Measurements from ENCODE around the gene KCNK1. TPM values are rescaled to one million over a fixed set of nuclear protein-coding genes. Genes with fewer than 3 reads are reported as not detected.

KCNK1 gene
- total RNA-seq, 2 donors from 2014 or later: 31.2 to 48.0 TPM

GRCh38 chr1:233707153-233707879, 93.4 kb downstream of the KCNK1 start:
- no peaks in the 10 kb centered on the region for H3K4me1 ChIP-seq
- intact Hi-C loops (cut with DNase I): no loop called here
- H3K9ac ChIP-seq (ENCODE audit: low read depth in 2 of 2, low read length in 2 of 2): no peak overlapping the region
- no peaks in the 10 kb centered on the region for H3K36me3 ChIP-seq
- peak; percentile 30 for DNase-seq
- H3K27me3 ChIP-seq: no peaks in the 10 kb centered on the region
- peak overlapping the region; percentile 8 for H3K27ac ChIP-seq
- H3K9me3 ChIP-seq: no peaks in the 10 kb centered on the region
- no peak for TF ChIP-seq CTCF (IDR thresholded peaks at IDR 0.05)
- H3K4me3 ChIP-seq: no peak overlapping the region

GRCh38 chr1:233707880-233708815, 94.2 kb downstream of the KCNK1 start:
- DNase-seq: no peak
- H3K4me3 ChIP-seq: no peak overlapping the region
- intact Hi-C loops (cut with DNase I): no loop called here
- H3K27me3 ChIP-seq: no peaks in the 10 kb centered on the region
- H3K9me3 ChIP-seq: no peaks in the 10 kb centered on the region
- H3K9ac ChIP-seq (ENCODE audit: low read depth in 2 of 2, low read length in 2 of 2): no peak overlapping the region
- no peak for TF ChIP-seq CTCF (IDR thresholded peaks at IDR 0.05)
- H3K4me1 ChIP-seq: no peaks in the 10 kb centered on the region
- no peaks in the 10 kb centered on the region for H3K36me3 ChIP-seq
- H3K27ac ChIP-seq: no peak overlapping the region

- Histone ChIP-seq H3K4me1 (no peaks in the 10 kb centered on the region), H3K27me3 (no peaks in the 10 kb centered on the region), H3K36me3 (no peaks in the 10 kb centered on the region), H3K9me3 (no peaks in the 10 kb centered on the region), H3K4me3 (no peak overlapping the region), H3K9ac (ENCODE audit: low read depth in 2 of 2, low read length in 2 of 2) (no peak overlapping the region), H3K27ac (no peak overlapping the region)
- no peak for DNase-seq
- TF ChIP-seq CTCF (IDR thresholded peaks at IDR 0.05): no peak
- intact Hi-C loops (cut with DNase I): no loop called here
Measured at GRCh38 chr1:233710031-233710430, 96.1 kb downstream of the KCNK1 start.

GRCh38 chr1:233710507-233710906, 96.6 kb downstream of the KCNK1 start:
- intact Hi-C loops (cut with DNase I): no loop called here
- Histone ChIP-seq H3K27ac (no peak overlapping the region), H3K4me1 (no peaks in the 10 kb centered on the region), H3K9me3 (no peaks in the 10 kb centered on the region), H3K4me3 (no peak overlapping the region), H3K27me3 (no peaks in the 10 kb centered on the region), H3K36me3 (no peaks in the 10 kb centered on the region), H3K9ac (ENCODE audit: low read depth in 2 of 2, low read length in 2 of 2) (no peak overlapping the region)
- no peak for TF ChIP-seq CTCF (IDR thresholded peaks at IDR 0.05)
- no peak for DNase-seq

GRCh38 chr1:233714631-233715217, 100.8 kb downstream of the KCNK1 start:
- no peak for TF ChIP-seq CTCF (IDR thresholded peaks at IDR 0.05)
- Histone ChIP-seq H3K4me1 (no peaks in the 10 kb centered on the region), H3K9me3 (no peaks in the 10 kb centered on the region), H3K27me3 (no peaks in the 10 kb centered on the region), H3K4me3 (no peak overlapping the region), H3K27ac (no peak overlapping the region), H3K36me3 (no peaks in the 10 kb centered on the region), H3K9ac (ENCODE audit: low read depth in 2 of 2, low read length in 2 of 2) (no peak overlapping the region)
- intact Hi-C loops (cut with DNase I): no loop called here
- no peak for DNase-seq
